Measurements from ENCODE around the gene FHL2.

FHL2 gene

GRCh38 chr2:105421053-105421452, 22.2 kb upstream of the FHL2 start:
- DNase-seq (ENCODE audit: low read depth in 2 of 2), result no peak

- DNase-seq (ENCODE audit: low read depth in 2 of 2), result no peak
Measured at GRCh38 chr2:105418522-105418921, 19.7 kb upstream of the FHL2 start.

GRCh38 chr2:105417857-105418436, 19.1 kb upstream of the FHL2 start:
- no peak for DNase-seq (ENCODE audit: low read depth in 2 of 2)

- DNase-seq (ENCODE audit: low read depth in 2 of 2), result no peak
Measured at GRCh38 chr2:105416156-105416555, 17.3 kb upstream of the FHL2 start.

- no peak for DNase-seq (ENCODE audit: low read depth in 2 of 2)
Measured at GRCh38 chr2:105415007-105415406, 16.2 kb upstream of the FHL2 start.

- DNase-seq (ENCODE audit: low read depth in 2 of 2), result no peak
Measured at GRCh38 chr2:105413206-105413605, 14.4 kb upstream of the FHL2 start.

GRCh38 chr2:105412584-105412983, 13.7 kb upstream of the FHL2 start:
- DNase-seq (ENCODE audit: low read depth in 2 of 2), result no peak

GRCh38 chr2:105411720-105412407, 13.0 kb upstream of the FHL2 start:
- no peak for DNase-seq (ENCODE audit: low read depth in 2 of 2)

GRCh38 chr2:105410554-105410953, 11.7 kb upstream of the FHL2 start:
- no peak for DNase-seq (ENCODE audit: low read depth in 2 of 2)

GRCh38 chr2:105409717-105410116, 10.9 kb upstream of the FHL2 start:
- peak in 1 of 2 experiments; percentile 66 for DNase-seq (ENCODE audit: low read depth in 2 of 2)

GRCh38 chr2:105407946-105408743, 9.3 kb upstream of the FHL2 start:
- DNase-seq (ENCODE audit: low read depth in 2 of 2), result no peak

- DNase-seq (ENCODE audit: low read depth in 2 of 2), result no peak
Measured at GRCh38 chr2:105406221-105406620, 7.4 kb upstream of the FHL2 start.

- DNase-seq (ENCODE audit: low read depth in 2 of 2), result no peak
Measured at GRCh38 chr2:105405291-105405690, 6.4 kb upstream of the FHL2 start.

GRCh38 chr2:105404736-105405135, 5.9 kb upstream of the FHL2 start:
- DNase-seq (ENCODE audit: low read depth in 2 of 2), result no peak

- peak in 1 of 2 experiments; percentile 64 for DNase-seq (ENCODE audit: low read depth in 2 of 2)
Measured at GRCh38 chr2:105403783-105404698, 5.2 kb upstream of the FHL2 start.

GRCh38 chr2:105403241-105403782, 4.5 kb upstream of the FHL2 start:
- DNase-seq (ENCODE audit: low read depth in 2 of 2), result no peak

- DNase-seq (ENCODE audit: low read depth in 2 of 2), result no peak
Measured at GRCh38 chr2:105402809-105403208, 4.0 kb upstream of the FHL2 start.

- DNase-seq (ENCODE audit: low read depth in 2 of 2), result no peak
Measured at GRCh38 chr2:105401867-105402266, 3.0 kb upstream of the FHL2 start.

- no peak for DNase-seq (ENCODE audit: low read depth in 2 of 2)
Measured at GRCh38 chr2:105400138-105400540, 1.3 kb upstream of the FHL2 start.

- no peak for DNase-seq (ENCODE audit: low read depth in 2 of 2)
Measured at GRCh38 chr2:105399207-105399861, 483 bp upstream of the FHL2 start.

- no peak for DNase-seq (ENCODE audit: low read depth in 2 of 2)
Measured at GRCh38 chr2:105397953-105398335, 907 bp downstream of the FHL2 start.

All from fibroblast of skin of left biceps (primary cell).